ENCODE data around the gene UBE2Z.
A peak's percentile ranks its signal among the peaks of the same experiment; 100 is the strongest.
"Not testable (repeated sequence)": the region's sequence is repeated elsewhere in the genome, so short reads cannot be mapped to it uniquely, and the experiment has no call there.

Gene UBE2Z

DNA sequence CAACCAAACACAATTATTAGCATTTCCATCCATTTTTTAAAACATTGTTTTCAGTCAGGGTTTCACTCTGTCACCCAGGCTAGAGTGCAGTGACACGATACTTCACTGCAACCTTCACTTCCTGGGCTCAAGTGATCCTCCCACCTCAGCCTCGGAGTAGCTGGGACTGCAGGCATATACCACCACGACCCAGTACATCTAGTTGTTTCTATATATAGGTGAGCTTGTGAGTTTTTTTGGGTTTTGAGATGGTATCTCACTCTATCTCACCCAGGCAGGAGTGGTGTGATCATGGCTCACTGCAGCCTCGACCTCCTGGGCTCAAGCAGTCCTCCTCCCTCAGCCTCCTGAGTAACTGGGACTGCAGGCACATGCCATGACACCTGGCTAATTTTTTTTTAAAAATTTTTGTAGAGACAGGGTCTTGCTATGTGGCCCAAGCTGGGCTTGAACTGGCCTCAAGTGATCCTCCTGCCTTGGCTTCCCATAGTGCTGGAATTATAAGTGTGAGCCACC lies 37.1 kb upstream of the UBE2Z start:
- H3K9me3 ChIP-seq (ENCODE audit: severe bottlenecking) = no peaks in the 10 kb centered on the region
- no peak overlapping the region for H3K27ac ChIP-seq
- no peaks in the 10 kb centered on the region for H3K36me3 ChIP-seq
- H3K27me3 ChIP-seq (ENCODE audit: insufficient read depth, low read depth, severe bottlenecking) = no peaks in the 10 kb centered on the region
- no peak overlapping the region for H3K4me3 ChIP-seq (ENCODE audit: low read depth, low read length)
- DNase-seq = no peak
- TF ChIP-seq, protein P1, sequence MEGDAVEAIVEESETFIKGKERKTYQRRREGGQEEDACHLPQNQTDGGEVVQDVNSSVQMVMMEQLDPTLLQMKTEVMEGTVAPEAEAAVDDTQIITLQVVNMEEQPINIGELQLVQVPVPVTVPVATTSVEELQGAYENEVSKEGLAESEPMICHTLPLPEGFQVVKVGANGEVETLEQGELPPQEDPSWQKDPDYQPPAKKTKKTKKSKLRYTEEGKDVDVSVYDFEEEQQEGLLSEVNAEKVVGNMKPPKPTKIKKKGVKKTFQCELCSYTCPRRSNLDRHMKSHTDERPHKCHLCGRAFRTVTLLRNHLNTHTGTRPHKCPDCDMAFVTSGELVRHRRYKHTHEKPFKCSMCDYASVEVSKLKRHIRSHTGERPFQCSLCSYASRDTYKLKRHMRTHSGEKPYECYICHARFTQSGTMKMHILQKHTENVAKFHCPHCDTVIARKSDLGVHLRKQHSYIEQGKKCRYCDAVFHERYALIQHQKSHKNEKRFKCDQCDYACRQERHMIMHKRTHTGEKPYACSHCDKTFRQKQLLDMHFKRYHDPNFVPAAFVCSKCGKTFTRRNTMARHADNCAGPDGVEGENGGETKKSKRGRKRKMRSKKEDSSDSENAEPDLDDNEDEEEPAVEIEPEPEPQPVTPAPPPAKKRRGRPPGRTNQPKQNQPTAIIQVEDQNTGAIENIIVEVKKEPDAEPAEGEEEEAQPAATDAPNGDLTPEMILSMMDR (IDR thresholded peaks at IDR 0.05; ENCODE audit: low read depth, low read length) = no peak

DNA sequence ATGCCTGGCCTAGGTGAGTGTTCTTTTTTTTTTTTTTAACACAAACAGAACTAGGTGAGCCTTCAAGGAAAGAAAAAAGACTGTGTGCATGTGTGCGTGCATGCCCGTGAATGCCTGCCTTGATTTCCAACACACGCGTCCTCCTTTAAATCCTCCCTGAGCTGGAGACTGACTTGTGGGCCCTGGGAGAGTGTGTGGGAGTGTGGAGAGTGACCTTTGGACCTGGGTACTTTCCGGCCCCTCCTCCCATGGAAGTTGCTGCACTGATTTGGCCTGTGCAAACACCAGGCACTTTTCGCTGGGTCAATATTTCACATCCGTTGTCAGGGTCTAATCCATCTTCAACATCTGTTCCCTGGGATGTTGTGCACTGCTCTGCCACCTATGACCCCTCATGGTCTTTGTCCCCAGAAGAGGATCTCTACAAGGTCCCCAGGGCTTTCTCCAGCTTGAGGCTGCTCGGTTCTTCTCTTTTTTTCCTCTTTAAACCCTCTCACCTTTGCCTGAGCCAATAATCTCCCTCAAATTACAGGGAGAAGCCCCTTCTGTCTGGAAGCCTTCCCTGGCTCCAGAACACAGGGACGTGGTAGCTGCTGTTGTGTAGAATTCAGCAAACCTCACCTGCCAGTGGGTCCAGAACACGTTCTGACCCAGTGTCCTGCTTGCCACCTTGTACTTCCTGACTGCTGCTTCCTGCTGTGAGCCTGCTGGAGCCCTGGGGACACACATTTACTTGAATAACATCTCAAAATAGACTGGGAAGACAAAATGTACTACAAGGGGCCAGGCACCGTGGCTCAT lies 36.5 kb upstream of the UBE2Z start:
- no peaks in the 10 kb centered on the region for H3K27me3 ChIP-seq (ENCODE audit: insufficient read depth, low read depth, severe bottlenecking)
- H3K9me3 ChIP-seq (ENCODE audit: severe bottlenecking) = no peaks in the 10 kb centered on the region
- H3K4me3 ChIP-seq (ENCODE audit: low read depth, low read length) = no peak overlapping the region
- DNase-seq = peak; percentile 86
- H3K27ac ChIP-seq = peak overlapping the region; percentile 43
- H3K36me3 ChIP-seq = no peaks in the 10 kb centered on the region
- TF ChIP-seq, protein P1 (IDR thresholded peaks at IDR 0.05; ENCODE audit: low read depth, low read length) = no peak

DNA sequence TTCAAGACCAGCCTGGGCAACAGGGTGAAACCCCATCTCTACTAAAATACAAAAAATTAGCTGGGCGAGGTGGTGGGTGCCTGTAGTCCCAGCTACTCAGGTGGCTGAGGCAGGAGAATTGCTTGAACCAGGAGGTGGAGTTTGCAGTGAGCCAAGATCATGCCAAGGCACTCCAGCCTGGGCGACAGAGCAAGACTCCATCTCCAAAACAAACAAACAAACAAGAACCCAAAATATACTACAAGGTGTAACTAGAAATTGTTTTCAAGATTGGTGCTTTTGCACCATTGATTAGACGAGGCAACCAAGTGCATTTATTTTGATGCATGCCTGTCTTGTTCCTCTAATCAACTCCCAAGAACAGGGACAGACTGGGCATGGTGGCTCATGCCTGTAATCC lies 35.8 kb upstream of the UBE2Z start:
- H3K4me3 ChIP-seq (ENCODE audit: low read depth, low read length); H3K36me3 ChIP-seq; H3K27me3 ChIP-seq (ENCODE audit: insufficient read depth, low read depth, severe bottlenecking); H3K9me3 ChIP-seq (ENCODE audit: severe bottlenecking); DNase-seq: not testable (repeated sequence)
- H3K27ac ChIP-seq = peak overlapping the region; percentile 43

DNA sequence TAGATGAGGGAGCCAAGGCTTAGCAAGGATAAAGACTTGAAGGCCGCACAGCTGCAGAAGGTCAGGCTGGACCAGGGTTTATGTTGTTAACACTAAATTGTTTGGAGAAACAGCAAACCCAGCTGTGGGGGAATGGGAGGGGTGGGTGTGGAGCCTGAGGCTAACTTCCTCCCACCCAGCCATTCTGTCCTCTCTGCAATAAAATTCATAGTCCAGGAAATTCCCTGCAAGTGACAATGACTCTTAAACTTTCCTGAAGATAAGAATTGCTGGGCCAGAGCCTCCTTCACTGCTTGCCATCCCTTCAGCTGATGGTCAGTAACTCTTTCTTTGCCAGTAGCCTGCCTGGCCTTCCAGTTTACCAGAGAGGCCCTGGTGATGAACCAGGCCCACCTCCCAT lies 35.0 kb upstream of the UBE2Z start:
- Histone ChIP-seq H3K27ac (no peak overlapping the region), H3K9me3 (ENCODE audit: severe bottlenecking) (no peaks in the 10 kb centered on the region), H3K4me3 (ENCODE audit: low read depth, low read length) (no peak overlapping the region), H3K27me3 (ENCODE audit: insufficient read depth, low read depth, severe bottlenecking) (no peaks in the 10 kb centered on the region), H3K36me3 (no peaks in the 10 kb centered on the region)
- TF ChIP-seq, protein P1 (IDR thresholded peaks at IDR 0.05; ENCODE audit: low read depth, low read length) = no peak
- no peak for DNase-seq

DNA sequence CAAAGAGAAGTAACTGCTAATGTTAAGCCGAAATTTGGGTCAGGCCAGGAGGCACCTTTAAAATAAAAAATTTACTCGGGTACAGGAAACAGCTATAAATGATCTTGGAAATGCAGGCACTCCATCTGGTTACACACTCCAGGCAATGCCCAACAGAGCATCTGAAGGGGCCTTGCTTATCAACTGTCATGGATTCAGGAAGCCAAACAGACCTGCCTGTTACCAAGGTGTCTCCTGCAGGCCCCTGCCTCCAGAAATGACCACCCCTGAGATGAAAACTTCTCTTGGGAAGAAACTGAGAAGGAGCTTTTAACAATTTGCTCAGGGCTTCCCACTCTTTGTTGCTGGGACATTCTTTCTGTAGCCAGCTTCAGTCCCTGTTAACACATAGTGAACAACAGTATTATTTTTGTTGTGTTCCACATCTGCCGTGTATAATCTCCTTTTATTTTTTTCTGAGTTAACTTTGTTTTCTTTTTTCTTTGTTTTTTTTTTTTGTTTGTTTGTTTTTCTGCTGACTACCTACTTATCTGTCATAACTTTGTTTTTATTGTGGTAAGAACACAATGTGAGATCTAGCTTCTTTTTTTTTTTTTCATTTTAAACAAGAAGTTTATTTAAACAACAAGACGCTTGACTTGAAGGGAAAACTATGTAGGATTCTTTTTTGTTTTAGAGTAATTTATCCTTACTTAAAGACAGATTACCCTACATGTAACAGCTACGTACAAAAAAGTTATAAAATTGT lies 34.3 kb upstream of the UBE2Z start:
- TF ChIP-seq, protein P1 (IDR thresholded peaks at IDR 0.05; ENCODE audit: low read depth, low read length) = no peak
- no peak for DNase-seq
- H3K36me3 ChIP-seq = no peaks in the 10 kb centered on the region
- H3K4me3 ChIP-seq (ENCODE audit: low read depth, low read length) = no peak overlapping the region
- H3K27me3 ChIP-seq (ENCODE audit: insufficient read depth, low read depth, severe bottlenecking) = no peaks in the 10 kb centered on the region
- H3K9me3 ChIP-seq (ENCODE audit: severe bottlenecking) = no peaks in the 10 kb centered on the region
- H3K27ac ChIP-seq = no peak overlapping the region
